ENCODE measurements around the gene ATG7.

The ATG7 gene

DNA sequence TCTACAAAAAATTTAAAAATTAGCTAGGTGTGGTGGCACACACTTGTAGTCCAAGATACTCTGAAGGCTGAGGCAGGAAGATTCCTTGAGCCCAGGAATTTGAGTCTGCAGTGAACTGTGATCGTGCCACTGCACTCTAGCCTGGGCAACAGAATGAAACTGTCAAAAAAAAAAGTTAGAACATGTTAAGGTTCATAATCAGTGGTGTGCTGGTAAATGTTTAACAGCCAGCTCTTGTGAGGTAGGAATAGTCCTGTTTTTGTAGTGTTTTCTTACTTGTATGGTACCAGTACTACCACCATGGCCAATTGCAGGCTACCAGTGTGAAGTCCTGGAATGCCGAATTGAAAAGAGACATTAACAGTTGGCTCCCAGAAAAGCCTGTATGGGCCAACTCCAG is 50.7 kb downstream of the ATG7 start:
- Histone ChIP-seq H3K27me3 (replicated peaks) (no peaks in the 10 kb centered on the region), H3K27ac (no peak overlapping the region), H3K36me3 (replicated peaks) (peaks cover 22% of the 10 kb centered on the region), H3K4me3 (ENCODE audit: low read depth, low read length) (no peak overlapping the region)
- in situ Hi-C loops (cut with HindIII; ENCODE audit: low pct_ligation_motif_present, low sequenced_read_pairs): no loop called here
- TF ChIP-seq, protein P1, sequence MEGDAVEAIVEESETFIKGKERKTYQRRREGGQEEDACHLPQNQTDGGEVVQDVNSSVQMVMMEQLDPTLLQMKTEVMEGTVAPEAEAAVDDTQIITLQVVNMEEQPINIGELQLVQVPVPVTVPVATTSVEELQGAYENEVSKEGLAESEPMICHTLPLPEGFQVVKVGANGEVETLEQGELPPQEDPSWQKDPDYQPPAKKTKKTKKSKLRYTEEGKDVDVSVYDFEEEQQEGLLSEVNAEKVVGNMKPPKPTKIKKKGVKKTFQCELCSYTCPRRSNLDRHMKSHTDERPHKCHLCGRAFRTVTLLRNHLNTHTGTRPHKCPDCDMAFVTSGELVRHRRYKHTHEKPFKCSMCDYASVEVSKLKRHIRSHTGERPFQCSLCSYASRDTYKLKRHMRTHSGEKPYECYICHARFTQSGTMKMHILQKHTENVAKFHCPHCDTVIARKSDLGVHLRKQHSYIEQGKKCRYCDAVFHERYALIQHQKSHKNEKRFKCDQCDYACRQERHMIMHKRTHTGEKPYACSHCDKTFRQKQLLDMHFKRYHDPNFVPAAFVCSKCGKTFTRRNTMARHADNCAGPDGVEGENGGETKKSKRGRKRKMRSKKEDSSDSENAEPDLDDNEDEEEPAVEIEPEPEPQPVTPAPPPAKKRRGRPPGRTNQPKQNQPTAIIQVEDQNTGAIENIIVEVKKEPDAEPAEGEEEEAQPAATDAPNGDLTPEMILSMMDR (IDR thresholded peaks at IDR 0.05; ENCODE audit: low read depth, low read length, missing control alignments): no peak
- no peak for DNase-seq

DNA sequence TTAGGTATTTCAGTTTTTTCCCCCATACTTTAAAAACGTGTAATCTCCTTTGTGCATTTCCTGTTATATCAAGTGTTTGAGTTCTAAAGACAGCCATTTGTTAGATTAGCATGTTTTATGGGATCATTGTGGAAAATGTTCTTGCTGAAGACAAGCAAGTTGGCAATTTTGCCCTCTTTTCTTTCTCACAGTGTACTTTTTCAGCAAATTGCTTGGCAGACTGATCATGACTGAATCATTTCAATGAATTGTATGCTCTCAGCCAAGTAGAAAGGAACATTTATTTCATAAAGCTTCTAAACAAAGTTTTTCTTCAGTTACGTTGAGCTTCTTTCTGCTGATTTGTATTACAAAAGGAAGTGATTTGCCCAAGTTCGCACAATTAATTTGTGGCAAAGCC is 51.6 kb downstream of the ATG7 start:
- no peak for DNase-seq
- in situ Hi-C loops (cut with HindIII; ENCODE audit: low pct_ligation_motif_present, low sequenced_read_pairs): no loop called here
- H3K27ac ChIP-seq: no peak overlapping the region
- H3K27me3 ChIP-seq (replicated peaks): no peaks in the 10 kb centered on the region
- no peak overlapping the region for H3K4me3 ChIP-seq (ENCODE audit: low read depth, low read length)
- peaks cover 16% of the 10 kb centered on the region for H3K36me3 ChIP-seq (replicated peaks)
- TF ChIP-seq, protein P1 (IDR thresholded peaks at IDR 0.05; ENCODE audit: low read depth, low read length, missing control alignments): no peak

DNA sequence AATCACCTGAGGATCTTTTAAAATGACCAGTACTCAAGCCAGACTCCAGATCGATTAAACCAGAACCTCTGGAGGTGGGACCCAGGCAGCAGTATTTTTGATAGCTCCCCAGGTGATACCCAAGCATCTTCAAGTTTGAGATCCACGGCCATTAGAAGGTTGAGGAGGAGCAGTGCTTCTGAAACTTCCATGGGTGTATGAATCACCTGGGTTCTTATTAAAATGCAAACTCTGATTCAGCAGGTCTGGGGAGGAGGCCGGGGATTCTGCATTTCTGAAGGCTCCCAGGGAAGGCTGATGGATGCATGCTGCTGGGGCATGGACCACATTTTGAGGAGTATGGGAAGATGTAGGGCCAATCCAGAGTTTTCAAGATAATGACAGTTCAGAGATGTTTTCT is 55.4 kb downstream of the ATG7 start:
- Histone ChIP-seq H3K4me3 (ENCODE audit: low read depth, low read length) (no peak overlapping the region), H3K36me3 (replicated peaks) (peaks cover 4% of the 10 kb centered on the region), H3K27ac (peak overlapping the region; percentile 30), H3K27me3 (replicated peaks) (no peaks in the 10 kb centered on the region)
- TF ChIP-seq, protein P1 (IDR thresholded peaks at IDR 0.05; ENCODE audit: low read depth, low read length, missing control alignments): no peak
- in situ Hi-C loops (cut with HindIII; ENCODE audit: low pct_ligation_motif_present, low sequenced_read_pairs): no loop called here
- DNase-seq: no peak

DNA sequence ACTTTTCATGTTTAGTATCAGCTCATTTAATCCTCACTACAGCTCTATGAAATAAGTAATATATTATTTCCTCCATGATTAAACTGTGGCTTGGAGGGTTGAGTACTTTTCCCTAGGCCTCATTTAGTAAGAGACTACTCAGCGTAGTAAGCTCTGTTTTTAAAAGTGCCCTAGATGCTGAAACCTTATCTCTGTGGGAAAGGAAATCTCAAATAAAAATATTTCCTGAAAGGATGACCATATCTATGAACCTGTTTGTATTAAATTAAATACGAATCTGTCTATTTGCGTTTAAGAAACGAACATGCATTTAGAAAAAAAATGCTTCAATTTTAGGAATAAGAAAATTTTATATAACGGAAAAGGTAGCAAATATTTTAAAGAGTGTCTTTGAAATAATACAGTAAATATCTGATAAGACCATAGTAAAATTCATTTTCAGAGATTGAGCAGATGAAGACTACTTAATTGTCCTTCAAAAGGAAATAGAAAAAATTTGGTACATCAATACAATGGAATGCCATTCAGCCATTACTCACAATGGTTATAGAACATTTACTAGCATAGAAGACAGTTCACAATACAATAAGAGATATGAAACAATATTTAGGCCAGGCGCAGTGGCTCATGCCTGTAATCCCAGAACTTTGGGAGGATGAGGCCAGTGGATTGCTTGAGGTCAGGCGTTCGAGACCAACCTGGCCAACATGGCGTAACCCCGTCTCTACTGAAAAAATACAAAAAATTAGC is 56.2 kb downstream of the ATG7 start:
- Histone ChIP-seq H3K27ac (peak overlapping the region; percentile 30), H3K36me3 (replicated peaks) (peaks cover under 1% of the 10 kb centered on the region)

DNA sequence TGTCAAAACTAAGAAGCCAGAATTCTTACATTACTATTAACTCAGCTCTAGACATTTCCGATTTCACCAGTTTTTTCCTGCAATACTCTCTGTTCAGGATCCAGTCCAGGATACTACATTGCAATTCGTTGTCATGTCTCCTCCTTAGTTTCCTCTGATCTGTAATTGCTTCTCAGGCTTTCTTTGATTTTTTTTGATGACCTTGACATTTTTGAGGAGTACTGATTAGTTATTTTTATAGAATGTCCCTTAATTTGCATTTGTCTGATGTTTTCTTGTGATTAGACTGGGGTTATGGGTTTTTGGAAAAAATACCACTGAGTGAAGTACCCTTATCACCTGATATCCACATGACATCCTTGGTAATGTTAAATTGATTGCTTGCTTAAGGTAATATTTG is 57.6 kb downstream of the ATG7 start:
- no peak for DNase-seq

More for the DNA sequence above, 56.2 kb downstream of the ATG7 start:
- no peaks in the 10 kb centered on the region for H3K27me3 ChIP-seq (replicated peaks)
- no peak overlapping the region for H3K4me3 ChIP-seq (ENCODE audit: low read depth, low read length)
- TF ChIP-seq, protein P1 (IDR thresholded peaks at IDR 0.05; ENCODE audit: low read depth, low read length, missing control alignments): no peak
- in situ Hi-C loops (cut with HindIII; ENCODE audit: low pct_ligation_motif_present, low sequenced_read_pairs): no loop called here
- no peak for DNase-seq

More for the DNA sequence above, 57.6 kb downstream of the ATG7 start:
- no peak overlapping the region for H3K4me3 ChIP-seq (ENCODE audit: low read depth, low read length)
- no peaks in the 10 kb centered on the region for H3K36me3 ChIP-seq (replicated peaks)
- H3K27me3 ChIP-seq (replicated peaks): no peaks in the 10 kb centered on the region
- TF ChIP-seq, protein P1 (IDR thresholded peaks at IDR 0.05; ENCODE audit: low read depth, low read length, missing control alignments): no peak
- in situ Hi-C loops (cut with HindIII; ENCODE audit: low pct_ligation_motif_present, low sequenced_read_pairs): no loop called here
- no peak overlapping the region for H3K27ac ChIP-seq
